Suprapubic skin (tissue), 4 donors: ENCODE measurements around the gene TMEM250.

ENCODE experiments used
- CTCF ChIP-seq, 2 donors: fragments of 200-600 bp in 1 of 2; fragments of 450-650 bp in 1 of 2; sonication (generic) in 1 of 2; IDR thresholded peaks; one replicate each; pipeline ENCODE4 v1.5.1; 2016 to 2019; ENCODE audit warnings: antibody characterized with exemption in 2 of 2, mild to moderate bottlenecking in 1 of 2, moderate library complexity in 1 of 2
- EP300 ChIP-seq: sonication (generic); formaldehyde crosslinking; IDR thresholded peaks from one replicate; pipeline ENCODE4 v1.6.1; 2017; ENCODE audit warnings: antibody characterized with exemption
- POLR2A ChIP-seq, 2 donors: fragments of 450-650 bp; IDR thresholded peaks; one replicate each; pipeline ENCODE4 v1.6.1; 2017; ENCODE audit warnings: antibody characterized with exemption in 2 of 2, mild to moderate bottlenecking in 2 of 2, moderate library complexity in 2 of 2
- POLR2AphosphoS5 ChIP-seq, 3 donors: sonication (generic); formaldehyde crosslinking; IDR thresholded peaks; one replicate each; pipeline ENCODE4 v1.6.1; 2017; ENCODE audit warnings: antibody characterized with exemption in 3 of 3

- TF ChIP-seq CTCF (IDR thresholded peaks at IDR 0.05) (no peak), EP300 (no peak), POLR2A (IDR thresholded peaks at IDR 0.05) (no peak), POLR2AphosphoS5 (IDR thresholded peaks at IDR 0.05) (no peak)
Measured at GRCh38 chr9:136149853-136150252, 31.2 kb upstream of the TMEM250 start.
